Vagina (tissue), 2 donors: ENCODE results near the gene TBC1D24. TPM values are rescaled to one million over a fixed set of nuclear protein-coding genes. Genes with fewer than 3 reads are reported as not detected.
A peak's percentile ranks its signal among the peaks of the same experiment; 100 is the strongest.

ENCODE experiments used
- DNase-seq, 2 donors: peaks; one replicate each; pipeline ENCODE4 v3.0.0-alpha.2; 2017; ENCODE audit errors: extremely low spot score in 2 of 2
- H3K27ac ChIP-seq: fragments of 200-600 bp; sonication (generic); one replicate; pipeline ENCODE4 v1.5.1; 2019
- H3K27me3 ChIP-seq: fragments of 200-600 bp; sonication (generic); one replicate; pipeline ENCODE4 v1.5.1; 2019
- H3K36me3 ChIP-seq, 2 donors: fragments of 200-600 bp; sonication (generic); one replicate each; pipeline ENCODE4 v1.5.1; 2017 to 2019
- H3K4me1 ChIP-seq: fragments of 200-600 bp; sonication (generic); one replicate; pipeline ENCODE4 v1.5.1; 2019
- H3K4me3 ChIP-seq, 2 donors: fragments of 200-600 bp; sonication (generic); 1 replicate in 1 of 2; 2 replicates in 1 of 2; pipeline ENCODE4 v1.5.1; 2016 to 2019
- H3K9me3 ChIP-seq: fragments of 200-600 bp; sonication (generic); one replicate; pipeline ENCODE4 v1.5.1; 2019
- CTCF ChIP-seq, 3 experiments: fragments of 450-650 bp in 2 of 3; fragments of 200-600 bp in 1 of 3; sonication (generic) in 1 of 3; IDR thresholded peaks; one replicate each; pipeline ENCODE4 v1.5.1; 2017 to 2019; ENCODE audit warnings: antibody characterized with exemption in 3 of 3, mild to moderate bottlenecking in 2 of 3, moderate library complexity in 2 of 3
- POLR2A ChIP-seq, 2 donors: fragments of 450-650 bp; IDR thresholded peaks; one replicate each; pipeline ENCODE4 v1.6.1; 2017; ENCODE audit warnings: antibody characterized with exemption in 2 of 2, mild to moderate bottlenecking in 2 of 2, moderate library complexity in 2 of 2
- POLR2AphosphoS5 ChIP-seq, 2 donors: sonication (generic); formaldehyde crosslinking; IDR thresholded peaks; one replicate each; pipeline ENCODE4 v1.9.0; 2017; ENCODE audit warnings: antibody characterized with exemption in 2 of 2, mild to moderate bottlenecking in 2 of 2, low read depth in 1 of 2; ENCODE audit not compliant: insufficient read depth in 1 of 2
- intact Hi-C: fragments of 100-400 bp; cut with DNase I; formaldehyde crosslinking; loops from one replicate; pipeline ENCODE4 v1.15.1; 2023
- total RNA-seq: library from RNA; depleted of rRNA; stranded (reverse); fragments of >200 nt; gene quantifications from one replicate; pipeline ENCODE4 v1.2.3, GENCODE V29; 2016

TBC1D24 gene
- total RNA-seq, 1 donor from 2014 or later = 9.6 TPM

DNA sequence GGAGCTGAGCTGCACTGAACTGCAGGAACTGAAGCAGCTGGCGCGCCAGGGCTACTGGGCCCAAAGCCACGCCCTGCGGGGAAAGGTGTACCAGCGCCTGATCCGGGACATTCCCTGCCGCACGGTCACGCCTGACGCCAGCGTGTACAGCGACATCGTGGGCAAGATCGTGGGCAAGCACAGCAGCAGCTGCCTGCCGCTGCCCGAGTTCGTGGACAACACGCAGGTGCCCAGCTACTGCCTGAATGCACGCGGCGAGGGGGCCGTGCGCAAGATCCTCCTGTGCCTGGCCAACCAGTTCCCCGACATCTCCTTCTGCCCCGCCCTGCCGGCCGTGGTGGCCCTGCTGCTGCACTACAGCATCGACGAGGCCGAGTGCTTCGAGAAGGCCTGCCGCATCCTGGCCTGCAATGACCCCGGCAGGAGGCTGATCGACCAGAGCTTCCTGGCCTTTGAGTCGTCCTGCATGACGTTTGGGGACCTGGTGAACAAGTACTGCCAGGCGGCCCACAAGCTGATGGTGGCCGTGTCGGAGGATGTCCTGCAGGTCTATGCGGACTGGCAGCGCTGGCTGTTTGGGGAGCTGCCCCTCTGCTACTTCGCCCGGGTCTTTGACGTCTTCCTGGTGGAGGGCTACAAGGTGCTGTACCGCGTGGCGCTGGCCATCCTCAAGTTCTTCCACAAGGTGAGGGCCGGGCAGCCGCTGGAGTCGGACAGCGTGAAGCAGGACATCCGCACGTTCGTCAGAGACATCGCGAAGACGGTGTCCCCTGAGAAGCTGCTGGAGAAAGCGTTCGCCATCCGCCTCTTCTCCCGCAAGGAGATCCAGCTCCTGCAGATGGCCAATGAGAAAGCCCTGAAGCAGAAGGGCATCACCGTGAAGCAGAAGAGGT lies 21.5 kb downstream of the TBC1D24 start:
- no peak overlapping the region for H3K27ac ChIP-seq
- H3K36me3 ChIP-seq = peaks cover 0 to 10% of the 10 kb centered on the region in 2 donors
- intact Hi-C loops = no loop called here
- peaks cover 42% of the 10 kb centered on the region for H3K4me1 ChIP-seq
- DNase-seq = no peak
- H3K27me3 ChIP-seq = no peaks in the 10 kb centered on the region
- no peak overlapping the region for H3K4me3 ChIP-seq
- TF ChIP-seq POLR2AphosphoS5 (IDR thresholded peaks at IDR 0.05; ENCODE audit: insufficient read depth in 1 of 2, low read depth in 1 of 2) (no peak), POLR2A (IDR thresholded peaks at IDR 0.05) (no peak), CTCF (IDR thresholded peaks at IDR 0.05) (no peak)
- no peaks in the 10 kb centered on the region for H3K9me3 ChIP-seq

DNA sequence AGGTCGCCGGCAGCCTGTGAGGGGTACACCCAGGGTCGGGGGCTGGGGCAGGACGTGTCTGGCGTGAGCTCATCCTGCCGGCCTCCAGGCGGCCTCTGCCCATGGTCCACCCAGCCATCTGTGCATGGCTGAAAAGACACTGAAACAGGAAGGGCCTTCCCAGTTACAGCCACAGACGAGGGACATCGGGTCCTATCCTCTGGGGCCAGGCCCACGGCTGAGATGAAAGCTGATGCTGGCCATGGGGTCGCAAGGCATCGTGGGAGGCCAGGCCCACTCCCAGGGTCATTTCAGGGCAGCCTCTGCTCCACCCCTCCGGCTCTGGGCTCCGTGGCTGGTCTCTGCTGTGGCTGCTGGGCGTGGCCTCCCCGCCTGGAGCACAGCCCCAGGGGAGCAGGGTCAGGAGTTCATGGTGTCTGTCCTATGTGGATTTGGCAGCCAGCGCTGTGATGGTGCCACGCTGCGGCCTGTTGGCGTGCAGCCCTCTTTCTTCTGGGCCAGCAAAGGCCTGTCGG lies 22.2 kb downstream of the TBC1D24 start:
- DNase-seq = no peak
- H3K4me3 ChIP-seq = no peak overlapping the region
- intact Hi-C loops = no loop called here
- TF ChIP-seq POLR2A (IDR thresholded peaks at IDR 0.05) (no peak), CTCF (IDR thresholded peaks at IDR 0.05) (no peak), POLR2AphosphoS5 (IDR thresholded peaks at IDR 0.05; ENCODE audit: insufficient read depth in 1 of 2, low read depth in 1 of 2) (no peak)
- H3K27ac ChIP-seq = no peak overlapping the region
- peaks cover 49% of the 10 kb centered on the region for H3K4me1 ChIP-seq
- H3K36me3 ChIP-seq = peaks cover 0 to 10% of the 10 kb centered on the region in 2 donors
- H3K27me3 ChIP-seq = no peaks in the 10 kb centered on the region
- H3K9me3 ChIP-seq = no peaks in the 10 kb centered on the region

DNA sequence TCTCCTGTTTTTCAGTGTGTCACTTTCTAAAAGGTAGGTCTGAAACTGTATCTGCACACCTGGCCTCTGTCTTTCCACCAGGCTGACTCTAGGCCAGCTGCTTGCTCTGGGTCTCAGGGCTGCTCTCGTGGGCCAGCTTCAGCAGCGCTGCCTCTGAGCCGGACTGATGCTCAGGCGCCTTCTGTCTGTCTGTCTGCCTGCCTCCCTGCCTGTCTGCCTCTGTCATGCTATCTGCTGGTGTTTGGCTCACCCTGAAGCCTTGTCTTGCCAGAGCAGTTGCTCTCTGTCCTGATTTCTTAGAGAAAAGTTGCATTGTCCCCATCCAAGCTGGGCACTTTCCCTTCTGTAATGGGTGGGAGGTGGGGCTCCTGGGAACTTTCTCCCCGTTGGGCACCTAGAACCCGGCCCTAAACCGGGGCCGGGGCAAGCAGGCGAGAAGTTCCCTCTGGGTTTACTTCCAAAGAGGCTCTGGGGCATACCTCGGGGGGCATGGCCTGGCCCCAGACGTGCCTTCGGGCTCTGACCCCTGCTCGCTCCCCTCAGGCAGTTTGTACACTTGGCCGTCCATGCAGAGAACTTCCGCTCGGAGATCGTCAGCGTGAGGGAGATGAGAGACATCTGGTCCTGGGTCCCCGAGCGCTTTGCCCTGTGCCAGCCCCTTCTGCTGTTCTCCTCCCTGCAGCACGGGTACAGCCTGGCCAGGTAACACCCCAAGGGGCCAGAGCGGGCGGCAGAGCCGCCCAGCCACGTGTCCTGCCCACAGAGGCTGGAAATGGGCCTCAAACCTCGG lies 23.0 kb downstream of the TBC1D24 start:
- Histone ChIP-seq H3K27me3 (no peaks in the 10 kb centered on the region), H3K4me1 (peaks cover 56% of the 10 kb centered on the region), H3K27ac (no peak overlapping the region), H3K4me3 (no peak overlapping the region), H3K9me3 (no peaks in the 10 kb centered on the region), H3K36me3 (peaks cover 0 to 10% of the 10 kb centered on the region in 2 donors)
- TF ChIP-seq POLR2A (IDR thresholded peaks at IDR 0.05) = no peak
- TF ChIP-seq POLR2AphosphoS5 (IDR thresholded peaks at IDR 0.05; ENCODE audit: insufficient read depth in 1 of 2, low read depth in 1 of 2) = no peak
- no peak for TF ChIP-seq CTCF (IDR thresholded peaks at IDR 0.05)
- intact Hi-C loops = no loop called here
- DNase-seq = no peak

- Histone ChIP-seq H3K36me3 (peaks cover 0 to 10% of the 10 kb centered on the region in 2 donors), H3K4me1 (peaks cover 62% of the 10 kb centered on the region), H3K4me3 (no peak overlapping the region), H3K27me3 (no peaks in the 10 kb centered on the region), H3K9me3 (no peaks in the 10 kb centered on the region), H3K27ac (no peak overlapping the region)
- intact Hi-C loops = no loop called here
- DNase-seq = no peak
- no peak for TF ChIP-seq CTCF (IDR thresholded peaks at IDR 0.05)
- TF ChIP-seq POLR2A (IDR thresholded peaks at IDR 0.05) = no peak
- peak in 1 of 2 donors; percentile 16 for TF ChIP-seq POLR2AphosphoS5 (IDR thresholded peaks at IDR 0.05; ENCODE audit: insufficient read depth in 1 of 2, low read depth in 1 of 2)
Observed at GRCh38 chr16:2498531-2499253, 23.8 kb downstream of the TBC1D24 start.
